HG02623 (cell line): ENCODE measurements around the gene GRM7.

Source experiments
- ATAC-seq: cut with Tn5 transposase; IDR thresholded peaks from one replicate; pipeline ENCODE4 v1.9.1; 2021; ENCODE audit warnings: moderate library complexity; ENCODE audit not compliant: unreplicated experiment

GRM7 gene

GRCh38 chr3:7392206-7392605 lies 531.3 kb downstream of the GRM7 start:
- no peak for ATAC-seq

- no peak for ATAC-seq
These were observed 533.2 kb downstream of the GRM7 start for GRCh38 chr3:7393944-7394605.

GRCh38 chr3:7396534-7396933 lies 535.6 kb downstream of the GRM7 start:
- no peak for ATAC-seq

GRCh38 chr3:7397097-7397496 lies 536.2 kb downstream of the GRM7 start:
- no peak for ATAC-seq

- no peak for ATAC-seq
These were observed 539.4 kb downstream of the GRM7 start for GRCh38 chr3:7400360-7400759.

GRCh38 chr3:7401418-7401817 lies 540.5 kb downstream of the GRM7 start:
- no peak for ATAC-seq

- no peak for ATAC-seq
These were observed 546.2 kb downstream of the GRM7 start for GRCh38 chr3:7407107-7407506.

GRCh38 chr3:7410782-7411181 lies 549.9 kb downstream of the GRM7 start:
- ATAC-seq: no peak

GRCh38 chr3:7421065-7421464 lies 560.1 kb downstream of the GRM7 start:
- ATAC-seq: no peak

GRCh38 chr3:7423036-7423435 lies 562.1 kb downstream of the GRM7 start:
- no peak for ATAC-seq

GRCh38 chr3:7423995-7424394 lies 563.1 kb downstream of the GRM7 start:
- ATAC-seq: no peak

GRCh38 chr3:7428206-7428718 lies 567.3 kb downstream of the GRM7 start:
- no peak for ATAC-seq

- ATAC-seq: no peak
These were observed 571.7 kb downstream of the GRM7 start for GRCh38 chr3:7432610-7433009.

GRCh38 chr3:7433073-7433472 lies 572.2 kb downstream of the GRM7 start:
- no peak for ATAC-seq

- no peak for ATAC-seq
These were observed 575.6 kb downstream of the GRM7 start for GRCh38 chr3:7436542-7436941.

- ATAC-seq: no peak
These were observed 576.3 kb downstream of the GRM7 start for GRCh38 chr3:7437231-7437630.

- ATAC-seq: no peak
These were observed 578.3 kb downstream of the GRM7 start for GRCh38 chr3:7439101-7439680.

GRCh38 chr3:7444886-7445285 lies 584.0 kb downstream of the GRM7 start:
- ATAC-seq: no peak

- no peak for ATAC-seq
These were observed 584.4 kb downstream of the GRM7 start for GRCh38 chr3:7445331-7445730.

GRCh38 chr3:7447197-7447769 lies 586.4 kb downstream of the GRM7 start:
- ATAC-seq: peak; percentile 99

GRCh38 chr3:7456386-7456785 lies 595.5 kb downstream of the GRM7 start:
- ATAC-seq: no peak

GRCh38 chr3:7461202-7461825 lies 600.4 kb downstream of the GRM7 start:
- ATAC-seq: peak; percentile 84
